Measurements from ENCODE around the gene ABHD17B. TPM values are rescaled to one million over a fixed set of nuclear protein-coding genes. Genes with fewer than 3 reads are reported as not detected.
A peak's percentile ranks its signal among the peaks of the same experiment; 100 is the strongest.
"Not testable (repeated sequence)": the region's sequence is repeated elsewhere in the genome, so short reads cannot be mapped to it uniquely, and the experiment has no call there.

Gene ABHD17B
- total and polyA plus RNA-seq, 10 of the 15 experiments (the other 5 are each of a cell fraction or from before 2014, with no cell fraction given), result 3.5 to 21.4 (median 16.6) TPM

GRCh38 chr9:71901695-71902597, 9.0 kb downstream of the ABHD17B start (continued):
- TF ChIP-seq CTCF (IDR thresholded peaks at IDR 0.05 in 2 of 3, conservative IDR thresholded peaks at IDR 0.05 in 1 of 3; ENCODE audit: control insufficient read depth in 2 of 3, extremely low read depth in 1 of 3, insufficient read depth in 1 of 3, low read depth in 3 of 3, low read length in 3 of 3) (peak in 2 of 3 experiments; percentile 15 to 20; a peak in 2 of 6 replicates), CBFB (IDR thresholded peaks at IDR 0.05; ENCODE audit: low read depth) (no peak), ZSCAN29 (IDR thresholded peaks at IDR 0.05) (no peak), TBL1XR1 (IDR thresholded peaks at IDR 0.05; ENCODE audit: low read depth, low read length) (no peak), RAD21 (IDR thresholded peaks at IDR 0.05; ENCODE audit: insufficient read depth, low read depth, low read length) (0 out of 2 replicates have a peak, but pooled peaks have one; percentile 4), BCL3 (IDR thresholded peaks at IDR 0.05; ENCODE audit: borderline replicate concordance, insufficient read depth, low read depth, low read length, poor library complexity, severe bottlenecking) (no peak)

- peak overlapping the region; percentile 59 for H3K4me2 ChIP-seq (ENCODE audit: control insufficient read depth, insufficient read depth)
- H3K27ac ChIP-seq (ENCODE audit: control insufficient read depth, insufficient read depth), result peak overlapping the region; percentile 13; the same call in 1 of the 2 replicates
- DNase-seq (ENCODE audit: low read depth, low spot score); H3K9ac ChIP-seq (ENCODE audit: control insufficient read depth, insufficient read depth, low read length); H3K4me3 ChIP-seq; H3K27me3 ChIP-seq (replicated peaks in 1 of 2; ENCODE audit: control insufficient read depth in 2 of 2, insufficient read depth in 2 of 2, low read length in 1 of 2); H3K36me3 ChIP-seq (ENCODE audit: control insufficient read depth in 2 of 2, insufficient read depth in 2 of 2, low read length in 1 of 2); H4K20me1 ChIP-seq (ENCODE audit: control insufficient read depth, insufficient read depth); BruUV-seq (replicated peaks); ATAC-seq; H3K9me3 ChIP-seq (replicated peaks; ENCODE audit: control insufficient read depth, insufficient read depth, low read length); in situ Hi-C loops (cut with MboI); FAIRE-seq; H2AFZ ChIP-seq (ENCODE audit: control insufficient read depth, low read depth, low read length); intact Hi-C loops (cut with micrococcal nuclease; ENCODE audit: unreplicated experiment): not testable (repeated sequence)
- peaks cover 51% of the 10 kb centered on the region for H3K4me1 ChIP-seq (ENCODE audit: control insufficient read depth, insufficient read depth, low read length)
- WGBS (ENCODE audit: insufficient coverage, insufficient replicate concordance, low lambda C conversion rate, missing lambda C conversion rate), result 95% methylated on average over 6 of the region's 6 CpGs
- RAD21 ChIA-PET (ENCODE audit: unreplicated experiment), result interaction anchor here (1.0 to 1.1 kb wide), 2 partner anchors 9 to 13 kb away, joined by 3 to 5 read pairs; partner anchors contain the start of genes ABHD17B and C9orf85
- CTCF ChIA-PET, result interaction anchor here (0.6 to 1.4 kb wide), 4 partner anchors 18 to 306 kb away, joined by 3 read pairs; no protein-coding TSS in a partner anchor
- POLR2A ChIA-PET, result interaction anchor here (0.9 to 2.4 kb wide), 4 partner anchors 12 to 112 kb away, joined by 3 to 8 read pairs (median 4); partner anchors contain the start of genes ABHD17B and C9orf85
- SMC1A ChIA-PET (ENCODE audit: uncharacterized antibody, unreplicated experiment), result interaction anchor here (0.6 to 1.3 kb wide), 4 partner anchors 15 to 146 kb away, joined by 3 to 5 read pairs (median 4); no protein-coding TSS in a partner anchor
- peaks cover 82% of the 10 kb centered on the region for H3K79me2 ChIP-seq (ENCODE audit: control insufficient read depth, insufficient read depth, low read length)
These were observed 12.2 kb downstream of the ABHD17B start for GRCh38 chr9:71898756-71899155.
